ENCODE results near the gene SHISA8. TPM values are rescaled to one million over a fixed set of nuclear protein-coding genes. Genes with fewer than 3 reads are reported as not detected.
"Not testable (repeated sequence)": the region's sequence is repeated elsewhere in the genome, so short reads cannot be mapped to it uniquely, and the experiment has no call there.

Gene SHISA8
- polyA plus RNA-seq, 1 donor from 2014 or later, result 0.62 TPM

- Histone ChIP-seq H3K9ac (ENCODE audit: low read length) (no peak overlapping the region), H3K27me3 (ENCODE audit: insufficient read depth, low read depth, low read length) (no peaks in the 10 kb centered on the region), H3K27ac (ENCODE audit: low read length) (no peak overlapping the region), H4K20me1 (ENCODE audit: insufficient read depth) (no peaks in the 10 kb centered on the region), H3K4me3 (ENCODE audit: low read length) (no peak overlapping the region), H3F3A (ENCODE audit: insufficient read depth, low read length, poor library complexity, severe bottlenecking) (no peaks in the 10 kb centered on the region), H2AFZ (ENCODE audit: low read depth, low read length) (no peak overlapping the region), H3K79me2 (replicated peaks; ENCODE audit: insufficient read depth, low read length) (no peaks in the 10 kb centered on the region), H3K36me3 (ENCODE audit: insufficient read depth, low read length) (peaks cover 4% of the 10 kb centered on the region), H3K4me2 (ENCODE audit: low read length) (no peak overlapping the region), H3K9me2 (ENCODE audit: insufficient read depth, low read length) (no peaks in the 10 kb centered on the region), H3K9me3 (ENCODE audit: low read length) (no peaks in the 10 kb centered on the region)
- TF ChIP-seq MXI1 (conservative IDR thresholded peaks at IDR 0.05; ENCODE audit: poor library complexity, severe bottlenecking), result no peak
These were observed 41.5 kb downstream of the SHISA8 start for GRCh38 chr22:41873391-41873790.

- Histone ChIP-seq H3K27me3 (ENCODE audit: insufficient read depth, low read depth, low read length) (no peaks in the 10 kb centered on the region), H3K36me3 (ENCODE audit: insufficient read depth, low read length) (peaks cover 4% of the 10 kb centered on the region), H3K27ac (ENCODE audit: low read length) (no peak overlapping the region), H3K9me2 (ENCODE audit: insufficient read depth, low read length) (no peaks in the 10 kb centered on the region), H3K4me2 (ENCODE audit: low read length) (no peak overlapping the region), H3K79me2 (replicated peaks; ENCODE audit: insufficient read depth, low read length) (peaks cover 9% of the 10 kb centered on the region), H4K20me1 (ENCODE audit: insufficient read depth) (no peaks in the 10 kb centered on the region), H3K4me3 (ENCODE audit: low read length) (no peak overlapping the region), H3F3A (ENCODE audit: insufficient read depth, low read length, poor library complexity, severe bottlenecking) (no peaks in the 10 kb centered on the region), H2AFZ (ENCODE audit: low read depth, low read length) (no peak overlapping the region), H3K9ac (ENCODE audit: low read length) (no peak overlapping the region), H3K9me3 (ENCODE audit: low read length) (no peaks in the 10 kb centered on the region)
- TF ChIP-seq TAF1 (IDR thresholded peaks at IDR 0.05; ENCODE audit: low read depth), result no peak
- TF ChIP-seq MXI1 (conservative IDR thresholded peaks at IDR 0.05; ENCODE audit: poor library complexity, severe bottlenecking), result no peak
- no peak for TF ChIP-seq REST (IDR thresholded peaks at IDR 0.05; ENCODE audit: borderline replicate concordance)
- no peak for TF ChIP-seq RAD21 (conservative IDR thresholded peaks at IDR 0.05)
- no peak for TF ChIP-seq CTCF (IDR thresholded peaks at IDR 0.05; ENCODE audit: poor library complexity, severe bottlenecking)
- TF ChIP-seq SMC3 (conservative IDR thresholded peaks at IDR 0.05; ENCODE audit: poor library complexity), result no peak
- no peak for TF ChIP-seq EP300 (conservative IDR thresholded peaks at IDR 0.05; ENCODE audit: poor library complexity, severe bottlenecking)
- no peak for TF ChIP-seq EZH2 (IDR thresholded peaks at IDR 0.05; ENCODE audit: borderline replicate concordance, insufficient read depth, low read length, poor library complexity, severe bottlenecking)
- no peak for TF ChIP-seq POLR2AphosphoS5 (IDR thresholded peaks at IDR 0.05)
These were observed 44.1 kb downstream of the SHISA8 start for GRCh38 chr22:41870786-41871185.

- peaks cover 16% of the 10 kb centered on the region for H3K79me2 ChIP-seq (replicated peaks; ENCODE audit: insufficient read depth, low read length)
- H3K9me3 ChIP-seq (ENCODE audit: low read length); H3K27ac ChIP-seq (ENCODE audit: low read length); H3K9me2 ChIP-seq (ENCODE audit: insufficient read depth, low read length); H3K36me3 ChIP-seq (ENCODE audit: insufficient read depth, low read length); H3K27me3 ChIP-seq (ENCODE audit: insufficient read depth, low read depth, low read length); H3K9ac ChIP-seq (ENCODE audit: low read length); H3K4me3 ChIP-seq (ENCODE audit: low read length); H4K20me1 ChIP-seq (ENCODE audit: insufficient read depth); H2AFZ ChIP-seq (ENCODE audit: low read depth, low read length); H3F3A ChIP-seq (ENCODE audit: insufficient read depth, low read length, poor library complexity, severe bottlenecking); H3K4me2 ChIP-seq (ENCODE audit: low read length): not testable (repeated sequence)
These were observed 44.8 kb downstream of the SHISA8 start for GRCh38 chr22:41870081-41870480.

Data from neural cell (in vitro differentiated cells).